Activated CD8-positive, alpha-beta T cell treated with anti-CD3 and anti-CD28 coated beads for 36 hours (primary cell): ENCODE results near the gene TEX14. TPM values are rescaled to one million over a fixed set of nuclear protein-coding genes. Genes with fewer than 3 reads are reported as not detected.
A peak's percentile ranks its signal among the peaks of the same experiment; 100 is the strongest.

Experiments used
- ATAC-seq: fragments of 200-7000 bp; cut with Tn5 transposase; one replicate; pipeline ENCODE4 v1.10.0; 2021; ENCODE audit warnings: mild to moderate bottlenecking, moderate library complexity
- CTCF ChIA-PET: fragments of 350-600 bp; sonication (Branson Sonifier 250); formaldehyde crosslinking; loops from one replicate; lab custom pipeline; 2021; ENCODE audit warnings: antibody characterized with exemption; lab: Charles Lee
- POLR2A ChIA-PET: fragments of 350-600 bp; sonication (Branson Sonifier 250); formaldehyde crosslinking; loops from one replicate; lab custom pipeline; 2021; ENCODE audit warnings: antibody characterized with exemption; lab: Charles Lee
- DNase-seq: peaks from one replicate; pipeline ENCODE4 v3.0.0-alpha.2; 2020
- H3K27ac Mint-ChIP-seq: one replicate; pipeline ENCODE4 v1.8.0; 2021; ENCODE audit warnings: mild to moderate bottlenecking, mixed read lengths
- H3K27me3 Mint-ChIP-seq: one replicate; pipeline ENCODE4 v1.8.0; 2021; ENCODE audit warnings: mixed read lengths
- H3K36me3 Mint-ChIP-seq: one replicate; pipeline ENCODE4 v1.8.0; 2021; ENCODE audit warnings: low read depth, mixed read lengths
- H3K4me1 Mint-ChIP-seq: one replicate; pipeline ENCODE4 v1.8.0; 2021; ENCODE audit warnings: low read depth, mixed read lengths
- H3K4me3 Mint-ChIP-seq: one replicate; pipeline ENCODE4 v1.8.0; 2021; ENCODE audit warnings: mild to moderate bottlenecking, moderate library complexity, mixed read lengths
- H3K9me3 Mint-ChIP-seq: one replicate; pipeline ENCODE4 v1.8.0; 2021; ENCODE audit warnings: mixed read lengths
- CTCF ChIP-seq: fragments of 200-600 bp; IDR thresholded peaks from one replicate; pipeline ENCODE4 v1.8.0; 2022; ENCODE audit warnings: antibody characterized with exemption, mild to moderate bottlenecking
- intact Hi-C: fragments of 100-400 bp; cut with micrococcal nuclease; formaldehyde crosslinking; loops from one replicate; pipeline ENCODE4 v1.10.0; 2022
- total RNA-seq, 2 experiments: library from RNA; stranded (reverse); gene quantifications; one replicate each; pipeline ENCODE4 v1.2.3, GENCODE V29; 2021

Gene TEX14
- total RNA-seq, 2 experiments from 2014 or later = 0.23 to 0.31 TPM

GRCh38 chr17:58730937-58731336 is 39.1 kb upstream of the TEX14 start:
- TF ChIP-seq CTCF = no peak
- Mint-ChIP-seq H3K27ac (no peak overlapping the region), H3K4me1 (no peaks in the 10 kb centered on the region), H3K9me3 (no peaks in the 10 kb centered on the region), H3K4me3 (no peak overlapping the region), H3K27me3 (no peaks in the 10 kb centered on the region), H3K36me3 (peaks cover 8% of the 10 kb centered on the region)
- POLR2A ChIA-PET = no interaction called here
- CTCF ChIA-PET = interaction anchor here (0.9 kb wide), 1 partner anchor 20 kb away, joined by 5 read pairs; no protein-coding TSS in a partner anchor
- intact Hi-C loops = no loop called here
- no peak for ATAC-seq
- DNase-seq = no peak

- H3K27ac Mint-ChIP-seq = no peak overlapping the region
- H3K4me1 Mint-ChIP-seq = no peaks in the 10 kb centered on the region
- H3K27me3 Mint-ChIP-seq = no peaks in the 10 kb centered on the region
- peaks cover 13% of the 10 kb centered on the region for H3K36me3 Mint-ChIP-seq
- POLR2A ChIA-PET = no interaction called here
- ATAC-seq (no peak), DNase-seq (no peak)
- intact Hi-C loops = no loop called here
- H3K9me3 Mint-ChIP-seq = no peaks in the 10 kb centered on the region
- H3K4me3 Mint-ChIP-seq = no peak overlapping the region
- CTCF ChIA-PET = no interaction called here
- TF ChIP-seq CTCF = no peak
Observed at GRCh38 chr17:58728798-58729197, 37.0 kb upstream of the TEX14 start.

GRCh38 chr17:58722696-58723095 is 30.9 kb upstream of the TEX14 start:
- ChIA-PET POLR2A (no interaction called here), CTCF (no interaction called here)
- H3K4me1 Mint-ChIP-seq = no peaks in the 10 kb centered on the region
- intact Hi-C loops = no loop called here
- DNase-seq = no peak
- no peak overlapping the region for H3K4me3 Mint-ChIP-seq
- no peaks in the 10 kb centered on the region for H3K27me3 Mint-ChIP-seq
- TF ChIP-seq CTCF = no peak
- H3K27ac Mint-ChIP-seq = no peak overlapping the region
- H3K9me3 Mint-ChIP-seq = no peaks in the 10 kb centered on the region
- no peak for ATAC-seq
- H3K36me3 Mint-ChIP-seq = peaks cover 15% of the 10 kb centered on the region

DNA sequence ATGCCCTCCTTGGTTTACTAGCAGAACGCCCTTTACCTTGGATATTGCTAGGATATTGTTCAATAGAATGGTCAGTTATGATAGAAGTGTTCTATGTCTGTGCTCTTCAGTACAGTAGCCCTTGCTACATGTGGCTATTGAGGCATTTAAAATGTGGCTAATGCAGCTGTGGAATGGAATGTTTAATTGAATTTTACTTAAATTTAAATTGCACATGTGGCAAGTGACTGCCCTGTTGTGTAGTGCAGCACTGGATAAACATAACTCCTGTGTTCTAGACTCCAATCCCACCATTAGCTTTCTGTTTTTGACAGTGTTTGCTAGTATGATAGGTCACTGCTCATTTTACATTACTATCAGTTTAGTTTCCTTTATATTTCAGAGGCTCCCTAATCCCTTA is 30.4 kb upstream of the TEX14 start:
- TF ChIP-seq CTCF = no peak
- H3K36me3 Mint-ChIP-seq = peaks cover 15% of the 10 kb centered on the region
- no peaks in the 10 kb centered on the region for H3K27me3 Mint-ChIP-seq
- DNase-seq = no peak
- H3K4me3 Mint-ChIP-seq = no peak overlapping the region
- H3K9me3 Mint-ChIP-seq = no peaks in the 10 kb centered on the region
- CTCF ChIA-PET = interaction anchor here (1.1 kb wide), 1 partner anchor 12 kb away, joined by 5 read pairs; no protein-coding TSS in a partner anchor
- no peaks in the 10 kb centered on the region for H3K4me1 Mint-ChIP-seq
- POLR2A ChIA-PET = no interaction called here
- ATAC-seq = no peak
- no peak overlapping the region for H3K27ac Mint-ChIP-seq
- intact Hi-C loops = no loop called here

- POLR2A ChIA-PET = interaction anchor here (0.6 to 1.0 kb wide), 3 partner anchors 8 to 616 kb away, joined by 3 to 4 read pairs (median 3); no protein-coding TSS in a partner anchor
- intact Hi-C loops = loop anchor here (2.0 kb wide), 1 partner anchor 294 kb away; no protein-coding TSS in a partner anchor
- peak; percentile 61 for DNase-seq
- no peaks in the 10 kb centered on the region for H3K9me3 Mint-ChIP-seq
- peak; percentile 87 for TF ChIP-seq CTCF
- CTCF ChIA-PET = interaction anchor here (0.6 to 2.5 kb wide), 17 partner anchors 8 to 396 kb away, joined by 3 to 16 read pairs (median 4); partner anchors contain the start of gene TRIM37
- H3K4me3 Mint-ChIP-seq = no peak overlapping the region
- peaks cover 10% of the 10 kb centered on the region for H3K4me1 Mint-ChIP-seq
- no peak for ATAC-seq
- no peak overlapping the region for H3K27ac Mint-ChIP-seq
- H3K27me3 Mint-ChIP-seq = no peaks in the 10 kb centered on the region
- H3K36me3 Mint-ChIP-seq = peaks cover 25% of the 10 kb centered on the region
Observed at GRCh38 chr17:58710948-58711552, 19.2 kb upstream of the TEX14 start.
